Measurements from ENCODE around the gene LRSAM1. TPM values are rescaled to one million over a fixed set of nuclear protein-coding genes. Genes with fewer than 3 reads are reported as not detected.

The LRSAM1 gene
- total RNA-seq, 1 donor from 2014 or later = 24.6 TPM

DNA sequence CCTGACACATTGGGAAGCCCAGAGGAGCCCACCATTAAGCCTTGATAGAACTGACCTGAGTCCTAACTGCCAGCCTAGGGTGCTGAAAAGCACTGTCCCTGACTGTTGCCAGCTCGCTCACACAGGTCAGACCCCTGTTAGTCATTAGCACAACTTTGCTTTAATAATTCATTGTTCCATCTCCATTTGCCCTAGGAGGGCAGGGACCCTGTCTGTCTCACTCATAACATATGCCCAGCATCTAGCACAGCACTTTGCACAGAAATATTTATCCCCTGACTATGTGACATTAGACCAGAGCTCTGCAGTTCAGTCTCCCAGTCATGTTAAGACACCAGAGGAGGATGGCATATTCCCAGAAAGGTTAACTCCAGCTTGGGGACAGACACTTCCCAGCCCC, 99.0 kb downstream of the LRSAM1 start:
- peaks cover 37% of the 10 kb centered on the region for H3K4me1 Mint-ChIP-seq
- H3K27me3 Mint-ChIP-seq = no peaks in the 10 kb centered on the region
- H3K36me3 Mint-ChIP-seq (ENCODE audit: low read depth) = peaks cover 10% of the 10 kb centered on the region
- H3K27ac Mint-ChIP-seq = peak overlapping the region; percentile 12
- DNase-seq = no peak
- H3K9me3 Mint-ChIP-seq = no peaks in the 10 kb centered on the region
- no peak overlapping the region for H3K4me3 Mint-ChIP-seq
- intact Hi-C loops (cut with micrococcal nuclease) = no loop called here

DNA sequence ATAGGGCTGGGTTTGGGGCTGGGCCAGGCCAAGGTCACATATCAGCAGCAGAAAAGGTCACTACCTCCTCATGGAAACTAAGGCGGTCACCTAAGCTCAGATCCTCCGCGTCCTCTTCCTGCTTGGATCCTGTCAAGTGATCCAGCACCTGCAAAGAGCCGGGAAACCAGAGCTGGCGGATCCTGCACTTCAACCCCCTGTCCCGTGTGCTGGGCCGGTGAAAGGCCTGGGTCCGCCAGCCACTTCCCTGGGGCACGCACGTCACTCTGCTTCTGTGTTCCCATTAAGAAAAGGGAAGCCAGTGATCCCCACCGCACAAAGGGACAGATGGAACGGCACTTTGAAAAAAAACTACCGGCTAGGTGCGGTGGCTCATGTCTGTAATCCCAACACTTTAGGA, 99.4 kb downstream of the LRSAM1 start:
- no peaks in the 10 kb centered on the region for H3K9me3 Mint-ChIP-seq
- H3K4me1 Mint-ChIP-seq = peaks cover 41% of the 10 kb centered on the region
- no peak overlapping the region for H3K27ac Mint-ChIP-seq
- intact Hi-C loops (cut with micrococcal nuclease) = no loop called here
- no peak overlapping the region for H3K4me3 Mint-ChIP-seq
- no peak for DNase-seq
- no peaks in the 10 kb centered on the region for H3K27me3 Mint-ChIP-seq
- peaks cover 10% of the 10 kb centered on the region for H3K36me3 Mint-ChIP-seq (ENCODE audit: low read depth)

Other genes starting within 250 kb of the LRSAM1 start
- gene GARNL3, start 186.7 kb upstream of the LRSAM1 start, total RNA-seq = 3.1 and 3.3 TPM in 2 replicates
- gene SLC2A8, start 54.3 kb upstream of the LRSAM1 start, total RNA-seq = 3.9 and 5.8 TPM in 2 replicates
- gene ZNF79, start 27.1 kb upstream of the LRSAM1 start, total RNA-seq = 17.2 and 17.3 TPM in 2 replicates
- 1,245 and 1,252 TPM in 2 replicates for gene RPL12, start 104 bp upstream of the LRSAM1 start, total RNA-seq
- 26.5 and 31.1 TPM in 2 replicates for gene STXBP1, start 160.8 kb downstream of the LRSAM1 start, total RNA-seq